ENCODE results near the gene VAV2. TPM values are rescaled to one million over a fixed set of nuclear protein-coding genes. Genes with fewer than 3 reads are reported as not detected.
A peak's percentile ranks its signal among the peaks of the same experiment; 100 is the strongest.

VAV2 gene
- total and polyA plus RNA-seq, 9 of the 15 experiments (the other 6 are each of a cell fraction or from before 2014, with no cell fraction given), result 0.01 to 2.7 (median 1.0) TPM; not detected in 1

GRCh38 chr9:133782157-133783130 is 209.7 kb downstream of the VAV2 start:
- in situ Hi-C loops (cut with MboI), result no loop called here
- 4% methylated on average over 13 of the region's 16 CpGs for WGBS (ENCODE audit: insufficient coverage, low coverage, missing lambda C conversion rate)
- POLR2A ChIA-PET, result interaction anchor here (0.5 to 1.1 kb wide), 3 partner anchors 37 to 211 kb away, joined by 3 to 4 read pairs (median 3); no protein-coding TSS in a partner anchor
- TF ChIP-seq DACH1 (IDR thresholded peaks at IDR 0.05; ENCODE audit: partially characterized antibody) (peak; percentile 8), REST (IDR thresholded peaks at IDR 0.05; ENCODE audit: borderline replicate concordance) (peak; percentile 28; the same call in 1 of the 2 replicates), REST (CRISPR knock-in tag; IDR thresholded peaks at IDR 0.05; ENCODE audit: low read depth) (no peak), ZBTB43 (CRISPR knock-in tag; IDR thresholded peaks at IDR 0.05) (no peak), MBD1 (CRISPR knock-in tag; IDR thresholded peaks at IDR 0.05) (no peak), ZNF668 (CRISPR knock-in tag; IDR thresholded peaks at IDR 0.05) (no peak)

More at GRCh38 chr9:133782157-133783130, 209.7 kb downstream of the VAV2 start:
- no TSS peak for BruUV-seq (replicated peaks)
- H3K4me2 ChIP-seq (ENCODE audit: insufficient read depth, low read length), result no peak overlapping the region
- no peak overlapping the region for H2AFZ ChIP-seq (ENCODE audit: low read depth, low read length)
- peaks cover 0 to 44% of the 10 kb centered on the region in 2 experiments; a peak in 3 of 5 replicates for H3K27me3 ChIP-seq (ENCODE audit: control insufficient read depth in 2 of 2, insufficient read depth in 2 of 2, low read length in 2 of 2)
- CTCF ChIA-PET (ENCODE audit: low intra/inter-chr PET ratio), result interaction anchor here (0.7 to 1.3 kb wide), 4 partner anchors 11 to 317 kb away, joined by 4 to 10 read pairs (median 6); no protein-coding TSS in a partner anchor
- no peak overlapping the region for H3K27ac ChIP-seq (ENCODE audit: extremely low read depth, low read depth, low read length)
- H3K79me2 ChIP-seq (ENCODE audit: control insufficient read depth, insufficient read depth, low read length), result no peaks in the 10 kb centered on the region
- H3K9ac ChIP-seq (ENCODE audit: insufficient read depth in 1 of 2, low read depth in 2 of 2, low read length in 2 of 2), result no peak overlapping the region
- no peaks in the 10 kb centered on the region for H3K36me3 ChIP-seq (ENCODE audit: control insufficient read depth, insufficient read depth, low read length)
- H3K4me3 ChIP-seq, result no peak overlapping the region
- peaks cover 0 to 4% of the 10 kb centered on the region in 2 experiments; a peak in 2 of 5 replicates for H3K4me1 ChIP-seq (replicated peaks in 1 of 2; ENCODE audit: control insufficient read depth in 2 of 2, insufficient read depth in 2 of 2, low read length in 2 of 2)
- intact Hi-C loops (cut with micrococcal nuclease), result no loop called here
- DNase-seq (ENCODE audit: extremely low read depth in 1 of 4, low spot score in 3 of 4), result peak; percentile 73 to 77 (median 76)
- ATAC-seq, result peak; percentile 93
- no peaks in the 10 kb centered on the region for H3K9me1 ChIP-seq (ENCODE audit: control insufficient read depth, insufficient read depth, low read length)
- peaks cover 4% of the 10 kb centered on the region; the same call in 1 of the 2 replicates for H4K20me1 ChIP-seq (replicated peaks; ENCODE audit: control insufficient read depth, insufficient read depth, low read length)
- FAIRE-seq, result peak; percentile 95
- no peaks in the 10 kb centered on the region for H3K9me3 ChIP-seq (replicated peaks; ENCODE audit: control insufficient read depth, insufficient read depth, low read depth, low read length)

All from K562 (cell line).